ENCODE results near the gene RBMS1. TPM values are rescaled to one million over a fixed set of nuclear protein-coding genes. Genes with fewer than 3 reads are reported as not detected.

RBMS1 gene
- polyA plus RNA-seq, 2 of the 4 experiments (the other 2 are of a cell fraction) = 51.9 to 108 TPM

DNA sequence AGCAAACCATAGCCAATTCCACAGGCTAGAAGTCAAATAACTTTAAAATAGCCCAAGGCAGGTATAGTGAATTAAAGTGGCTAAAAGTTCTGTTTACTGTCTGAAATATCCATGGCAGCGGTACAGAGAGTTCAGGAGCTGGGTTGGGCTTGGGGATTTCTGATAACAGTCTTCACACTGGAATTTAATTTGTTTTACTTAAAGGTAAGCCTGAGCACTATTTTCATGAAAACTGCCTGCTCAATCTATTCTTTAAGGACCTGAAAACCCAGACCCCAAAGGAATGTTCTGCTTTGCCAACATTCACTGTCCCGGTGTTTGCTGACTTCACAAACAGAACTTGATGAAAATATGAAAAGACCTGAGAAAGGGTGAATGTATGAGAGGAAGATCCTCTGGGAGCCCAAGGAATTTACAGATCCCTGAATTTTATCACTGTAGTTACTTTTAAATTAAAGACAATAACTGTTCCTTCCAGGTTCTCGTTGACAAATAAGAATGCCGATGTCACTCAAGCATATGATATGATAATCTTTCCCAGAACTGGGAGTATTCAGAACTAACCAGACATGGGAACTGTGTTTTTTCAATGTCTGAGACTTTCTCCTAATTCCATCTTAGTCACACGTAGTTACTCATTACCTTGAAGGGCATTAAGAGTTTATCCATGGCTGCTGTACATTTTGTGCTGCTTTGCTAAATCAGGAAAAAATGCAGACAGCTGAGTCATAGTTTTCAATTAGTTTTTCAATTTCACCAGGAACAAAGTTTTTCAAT lies 265.3 kb downstream of the RBMS1 start (continued):
- peak; percentile 33; the same call in 1 of the 3 replicates for TF ChIP-seq BCL3 (IDR thresholded peaks at IDR 0.05)
- TF ChIP-seq TP53 (CRISPR knock-in tag; IDR thresholded peaks at IDR 0.05) = no peak
- TF ChIP-seq RAD21 (conservative IDR thresholded peaks at IDR 0.05 in 1 of 2, IDR thresholded peaks at IDR 0.05 in 1 of 2) = peak; percentile 20 to 24; a peak in 3 of 5 replicates
- TF ChIP-seq HDAC2 (IDR thresholded peaks at IDR 0.05) = no peak
- TF ChIP-seq MYC (IDR thresholded peaks at IDR 0.05; ENCODE audit: borderline replicate concordance, low read length) = 0 out of 2 replicates have a peak, but pooled peaks have one; percentile 34
- TF ChIP-seq EHMT2 (IDR thresholded peaks at IDR 0.05; ENCODE audit: low read depth) = no peak
- TF ChIP-seq PHF8 (IDR thresholded peaks at IDR 0.05; ENCODE audit: borderline replicate concordance, low read depth) = no peak
- TF ChIP-seq MAFK (IDR thresholded peaks at IDR 0.05; ENCODE audit: partially characterized antibody) = peak; percentile 97
- no peak for TF ChIP-seq FOSB (CRISPR knock-in tag; IDR thresholded peaks at IDR 0.05)
- TF ChIP-seq CHD4 (IDR thresholded peaks at IDR 0.05; ENCODE audit: borderline replicate concordance) = no peak
- TF ChIP-seq RARB (CRISPR knock-in tag; IDR thresholded peaks at IDR 0.05) = peak; percentile 77
- TF ChIP-seq NPAS2 (CRISPR knock-in tag; IDR thresholded peaks at IDR 0.05; ENCODE audit: borderline replicate concordance) = no peak
- no peak for TF ChIP-seq HEYL (CRISPR knock-in tag; IDR thresholded peaks at IDR 0.05)
- TF ChIP-seq CBX2 (IDR thresholded peaks at IDR 0.05; ENCODE audit: borderline replicate concordance, low read depth) = no peak
- TF ChIP-seq NFE2L2 (conservative IDR thresholded peaks at IDR 0.05; ENCODE audit: low read length) = peak; percentile 77
- no peak for TF ChIP-seq KDM1A (IDR thresholded peaks at IDR 0.05; ENCODE audit: low read depth)
- no peak for TF ChIP-seq CHD2 (IDR thresholded peaks at IDR 0.05; ENCODE audit: low read length, partially characterized antibody)
- TF ChIP-seq, protein P1, sequence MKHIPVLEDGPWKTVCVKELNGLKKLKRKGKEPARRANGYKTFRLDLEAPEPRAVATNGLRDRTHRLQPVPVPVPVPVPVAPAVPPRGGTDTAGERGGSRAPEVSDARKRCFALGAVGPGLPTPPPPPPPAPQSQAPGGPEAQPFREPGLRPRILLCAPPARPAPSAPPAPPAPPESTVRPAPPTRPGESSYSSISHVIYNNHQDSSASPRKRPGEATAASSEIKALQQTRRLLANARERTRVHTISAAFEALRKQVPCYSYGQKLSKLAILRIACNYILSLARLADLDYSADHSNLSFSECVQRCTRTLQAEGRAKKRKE (CRISPR knock-in tag; IDR thresholded peaks at IDR 0.05; ENCODE audit: low read depth) = no peak
- TF ChIP-seq EP300 (IDR thresholded peaks at IDR 0.05) = peak; percentile 69 to 72; a peak in 3 of 5 replicates
- peak; percentile 76 for TF ChIP-seq FOSL2 (IDR thresholded peaks at IDR 0.05)
- TF ChIP-seq FOSL2 (CRISPR knock-in tag; IDR thresholded peaks at IDR 0.05) = peak; percentile 95
- no peak for TF ChIP-seq ZC3H11A (IDR thresholded peaks at IDR 0.05)

- peak in 1 of 2 experiments; percentile 80 for DNase-seq (ENCODE audit: low read depth in 1 of 2, low spot score in 1 of 2)
- peak in 1 of 2 experiments; percentile 30; a peak in 3 of 6 replicates for ATAC-seq
- peaks cover 91% of the 10 kb centered on the region for H3K4me1 ChIP-seq
Measured at GRCh38 chr2:160227293-160227915, 266.2 kb downstream of the RBMS1 start.

More at GRCh38 chr2:160227293-160227915, 266.2 kb downstream of the RBMS1 start:
- Histone ChIP-seq H3K27ac (peak overlapping the region; percentile 88 to 97), H3K9me3 (no peaks in the 10 kb centered on the region), H3K4me2 (peak overlapping the region; percentile 73), H3K4me3 (peak overlapping the region; percentile 5; the same call in 1 of the 3 replicates)
- CTCF ChIA-PET = interaction anchor here (1.7 to 5.5 kb wide), 5 partner anchors 17 to 767 kb away, joined by 5 to 49 read pairs (median 6); no protein-coding TSS in a partner anchor
- 0 out of 2 replicates have a peak, but pooled peaks have one; percentile 28 for TF ChIP-seq JUNB (IDR thresholded peaks at IDR 0.05)
- TF ChIP-seq KDM1A (IDR thresholded peaks at IDR 0.05; ENCODE audit: low read depth) = no peak
- TF ChIP-seq HMGXB4 (CRISPR knock-in tag; IDR thresholded peaks at IDR 0.05; ENCODE audit: borderline replicate concordance) = no peak
- TF ChIP-seq, protein P2, sequence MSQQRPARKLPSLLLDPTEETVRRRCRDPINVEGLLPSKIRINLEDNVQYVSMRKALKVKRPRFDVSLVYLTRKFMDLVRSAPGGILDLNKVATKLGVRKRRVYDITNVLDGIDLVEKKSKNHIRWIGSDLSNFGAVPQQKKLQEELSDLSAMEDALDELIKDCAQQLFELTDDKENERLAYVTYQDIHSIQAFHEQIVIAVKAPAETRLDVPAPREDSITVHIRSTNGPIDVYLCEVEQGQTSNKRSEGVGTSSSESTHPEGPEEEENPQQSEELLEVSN (IDR thresholded peaks at IDR 0.05; ENCODE audit: borderline replicate concordance, low read depth) = no peak
- TF ChIP-seq GATA3 (IDR thresholded peaks at IDR 0.05; ENCODE audit: borderline replicate concordance) = peak; percentile 44; the same call in 1 of the 2 replicates
- TF ChIP-seq, protein P1 (CRISPR knock-in tag; IDR thresholded peaks at IDR 0.05; ENCODE audit: low read depth) = peak; percentile 7; the same call in 1 of the 2 replicates
- TF ChIP-seq FOXS1 (CRISPR knock-in tag; IDR thresholded peaks at IDR 0.05) = no peak
- no peak for TF ChIP-seq HDAC2 (IDR thresholded peaks at IDR 0.05)
- no peak; the same call in 1 of the 2 replicates for TF ChIP-seq FOSL2 (IDR thresholded peaks at IDR 0.05)
- peak; percentile 33; the same call in 1 of the 2 replicates for TF ChIP-seq FOSL2 (CRISPR knock-in tag; IDR thresholded peaks at IDR 0.05)
- whole genome bisulfite sequencing (ENCODE audit: missing lambda C conversion rate) = 12% methylated on average over 5 of the region's 5 CpGs
- FAIRE-seq = no peak
- POLR2A ChIA-PET = interaction anchor here (2.2 kb wide), 1 partner anchor 14 kb away, joined by 7 read pairs; no protein-coding TSS in a partner anchor
